BE2C (cell line): ENCODE measurements around the gene PREX1.
"Not testable (repeated sequence)": the region's sequence is repeated elsewhere in the genome, so short reads cannot be mapped to it uniquely, and the experiment has no call there.

Experiments used
- DNase-seq: peaks from one replicate; pipeline ENCODE4 v3.0.0-alpha.2; 2020
- H3K27me3 ChIP-seq: fragments of 250-450 bp; sonication (Bioruptor Pico); 2 replicates; pipeline ENCODE4 v1.5.1; 2020; ENCODE audit warnings: mild to moderate bottlenecking
- H3K36me3 ChIP-seq: fragments of 250-450 bp; sonication (Bioruptor Pico); 2 replicates; pipeline ENCODE4 v1.5.1; 2020; ENCODE audit warnings: mild to moderate bottlenecking
- H3K4me1 ChIP-seq: fragments of 250-450 bp; sonication (Bioruptor Pico); 2 replicates; pipeline ENCODE4 v1.5.1; 2020
- H3K4me3 ChIP-seq: 2 replicates; pipeline ENCODE4 v1.5.1; 2011; ENCODE audit warnings: low read depth, low read length
- H3K9me3 ChIP-seq: fragments of 250-450 bp; sonication (Bioruptor Pico); 2 replicates; pipeline ENCODE4 v1.5.1; 2020
- TF ChIP-seq, protein P1 (sequence below): IDR thresholded peaks from 2 replicates; pipeline ENCODE4 v1.5.1; 2012; ENCODE audit warnings: mild to moderate bottlenecking, low read depth, low read length

Gene PREX1

GRCh38 chr20:48782053-48782452 lies 45.7 kb downstream of the PREX1 start:
- DNase-seq, result no peak
- TF ChIP-seq, protein P1, sequence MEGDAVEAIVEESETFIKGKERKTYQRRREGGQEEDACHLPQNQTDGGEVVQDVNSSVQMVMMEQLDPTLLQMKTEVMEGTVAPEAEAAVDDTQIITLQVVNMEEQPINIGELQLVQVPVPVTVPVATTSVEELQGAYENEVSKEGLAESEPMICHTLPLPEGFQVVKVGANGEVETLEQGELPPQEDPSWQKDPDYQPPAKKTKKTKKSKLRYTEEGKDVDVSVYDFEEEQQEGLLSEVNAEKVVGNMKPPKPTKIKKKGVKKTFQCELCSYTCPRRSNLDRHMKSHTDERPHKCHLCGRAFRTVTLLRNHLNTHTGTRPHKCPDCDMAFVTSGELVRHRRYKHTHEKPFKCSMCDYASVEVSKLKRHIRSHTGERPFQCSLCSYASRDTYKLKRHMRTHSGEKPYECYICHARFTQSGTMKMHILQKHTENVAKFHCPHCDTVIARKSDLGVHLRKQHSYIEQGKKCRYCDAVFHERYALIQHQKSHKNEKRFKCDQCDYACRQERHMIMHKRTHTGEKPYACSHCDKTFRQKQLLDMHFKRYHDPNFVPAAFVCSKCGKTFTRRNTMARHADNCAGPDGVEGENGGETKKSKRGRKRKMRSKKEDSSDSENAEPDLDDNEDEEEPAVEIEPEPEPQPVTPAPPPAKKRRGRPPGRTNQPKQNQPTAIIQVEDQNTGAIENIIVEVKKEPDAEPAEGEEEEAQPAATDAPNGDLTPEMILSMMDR, result no peak
- H3K36me3 ChIP-seq, result no peaks in the 10 kb centered on the region
- H3K4me1 ChIP-seq, result no peaks in the 10 kb centered on the region
- no peak overlapping the region for H3K4me3 ChIP-seq
- no peaks in the 10 kb centered on the region for H3K27me3 ChIP-seq
- H3K9me3 ChIP-seq, result no peaks in the 10 kb centered on the region

GRCh38 chr20:48781634-48782033 lies 46.2 kb downstream of the PREX1 start:
- Histone ChIP-seq H3K27me3 (no peaks in the 10 kb centered on the region), H3K36me3 (no peaks in the 10 kb centered on the region), H3K4me3 (no peak overlapping the region), H3K4me1 (no peaks in the 10 kb centered on the region), H3K9me3 (no peaks in the 10 kb centered on the region)
- TF ChIP-seq, protein P1, result no peak
- no peak for DNase-seq

DNA sequence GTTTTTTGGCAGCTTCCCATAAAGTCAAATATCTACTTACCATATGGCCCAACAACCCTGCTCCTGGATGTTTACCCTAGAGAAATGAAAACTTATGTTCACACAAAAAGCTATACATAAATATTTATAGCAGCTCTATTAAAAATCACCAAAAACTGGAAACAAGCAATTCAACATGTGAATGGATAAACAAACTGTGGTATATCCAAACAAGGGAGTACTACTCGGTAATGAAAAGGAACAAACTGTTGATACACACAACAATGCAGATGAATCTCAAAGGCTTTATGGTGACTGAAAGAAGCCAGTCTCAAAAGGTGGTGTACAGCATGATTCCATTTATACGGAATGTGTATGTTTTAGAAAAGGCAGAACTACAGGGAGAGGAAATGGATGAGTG lies 48.4 kb downstream of the PREX1 start:
- no peaks in the 10 kb centered on the region for H3K9me3 ChIP-seq
- H3K4me3 ChIP-seq, result no peak overlapping the region
- TF ChIP-seq, protein P1, result no peak
- DNase-seq, result no peak
- no peaks in the 10 kb centered on the region for H3K27me3 ChIP-seq
- H3K4me1 ChIP-seq, result no peaks in the 10 kb centered on the region
- no peaks in the 10 kb centered on the region for H3K36me3 ChIP-seq

DNA sequence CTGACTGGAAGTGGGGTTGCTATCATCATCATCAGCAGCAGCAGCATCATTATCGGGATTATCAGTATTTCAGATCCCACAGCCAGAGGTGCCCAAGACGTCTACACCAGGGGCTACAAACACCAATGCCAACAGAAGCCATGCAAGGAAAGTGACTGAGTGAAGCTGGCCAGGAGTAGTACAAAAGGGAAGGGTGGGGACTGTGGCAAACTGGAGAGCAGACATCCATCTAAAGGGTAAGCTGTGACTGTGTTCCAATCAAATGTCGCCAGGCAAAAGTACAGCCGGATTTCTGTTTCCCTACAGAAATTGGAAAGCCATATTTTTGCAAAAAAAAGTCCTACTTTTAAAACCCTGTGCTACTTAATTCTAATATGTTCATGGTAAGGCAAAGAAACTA lies 50.0 kb downstream of the PREX1 start:
- no peak overlapping the region for H3K4me3 ChIP-seq
- no peaks in the 10 kb centered on the region for H3K4me1 ChIP-seq
- no peaks in the 10 kb centered on the region for H3K27me3 ChIP-seq
- DNase-seq, result no peak
- TF ChIP-seq, protein P1, result no peak
- H3K36me3 ChIP-seq, result no peaks in the 10 kb centered on the region
- H3K9me3 ChIP-seq, result no peaks in the 10 kb centered on the region

DNA sequence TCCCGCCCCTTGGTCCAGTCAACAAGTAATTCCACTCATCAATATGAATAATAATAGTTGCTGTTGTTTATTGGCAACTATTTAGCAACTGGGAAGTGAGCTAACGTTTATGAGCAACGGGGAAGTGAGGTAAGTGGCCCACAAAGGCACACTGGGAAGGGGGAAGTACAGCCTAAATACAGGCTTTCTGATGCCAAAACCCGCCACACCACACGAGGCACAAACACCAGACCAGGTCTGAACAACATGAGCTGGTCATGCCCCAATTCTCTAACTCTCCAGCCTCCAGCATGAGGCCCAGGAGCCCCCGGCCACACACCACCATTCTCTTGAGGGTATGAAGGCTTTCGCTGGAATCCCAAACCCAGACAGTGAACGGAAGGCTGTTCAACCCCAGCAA lies 50.8 kb downstream of the PREX1 start:
- no peak for DNase-seq
- Histone ChIP-seq H3K36me3 (no peaks in the 10 kb centered on the region), H3K4me3 (no peak overlapping the region), H3K9me3 (no peaks in the 10 kb centered on the region), H3K4me1 (no peaks in the 10 kb centered on the region), H3K27me3 (no peaks in the 10 kb centered on the region)
- TF ChIP-seq, protein P1, result no peak

- H3K4me1 ChIP-seq, result no peaks in the 10 kb centered on the region
- TF ChIP-seq, protein P1, result no peak
- H3K4me3 ChIP-seq, result no peak overlapping the region
- H3K36me3 ChIP-seq, result no peaks in the 10 kb centered on the region
- DNase-seq, result peak; percentile 72
- H3K9me3 ChIP-seq, result no peaks in the 10 kb centered on the region
- H3K27me3 ChIP-seq, result no peaks in the 10 kb centered on the region
Observed at GRCh38 chr20:48776306-48776705, 51.5 kb downstream of the PREX1 start.

DNA sequence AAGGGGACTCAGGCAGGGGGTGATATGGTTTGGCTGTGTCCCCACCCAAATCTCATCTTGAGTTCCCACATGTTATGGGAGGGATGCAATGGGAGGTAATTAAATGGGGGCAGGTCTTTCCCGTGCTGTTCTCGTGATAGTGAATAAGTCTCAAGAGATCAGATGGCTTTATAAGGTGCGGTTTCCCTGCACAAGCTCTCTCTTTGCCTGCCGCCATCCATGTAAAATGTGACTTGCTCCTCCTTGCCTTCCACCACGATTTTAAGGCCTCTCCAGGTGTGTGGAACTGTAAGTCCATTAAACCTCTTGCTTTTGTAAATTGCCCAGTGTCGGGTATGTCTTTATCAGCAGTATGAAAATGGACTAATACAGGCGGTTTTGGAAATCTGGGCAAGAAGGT lies 52.3 kb downstream of the PREX1 start:
- H3K4me3 ChIP-seq, H3K27me3 ChIP-seq, DNase-seq, H3K9me3 ChIP-seq, H3K36me3 ChIP-seq, H3K4me1 ChIP-seq: not testable (repeated sequence)
